Right atrium auricular region (tissue), 2 donors: Measurements from ENCODE around the gene NPIPB2. TPM values are rescaled to one million over a fixed set of nuclear protein-coding genes. Genes with fewer than 3 reads are reported as not detected.
"Not testable (repeated sequence)": the region's sequence is repeated elsewhere in the genome, so short reads cannot be mapped to it uniquely, and the experiment has no call there.

Experiments
- DNase-seq: peaks from one replicate; pipeline ENCODE4 v3.0.0-alpha.2; 2019; ENCODE audit warnings: low spot score
- H3K27ac ChIP-seq, 2 donors: fragments of 200-600 bp; sonication (generic); 1 replicate in 1 of 2; 2 replicates in 1 of 2; pipeline ENCODE4 v1.5.1; 2016 to 2019
- H3K27me3 ChIP-seq, 2 donors: fragments of 200-600 bp; sonication (generic); one replicate each; pipeline versions ENCODE4 v1.5.1 to v1.6.0; 2017 to 2019
- H3K36me3 ChIP-seq: fragments of 200-600 bp; sonication (generic); one replicate; pipeline ENCODE4 v1.5.1; 2016
- H3K4me1 ChIP-seq, 2 donors: fragments of 200-600 bp; sonication (generic); one replicate each; pipeline versions ENCODE4 v1.5.1 to v1.6.0; 2017 to 2019
- H3K4me3 ChIP-seq, 2 donors: fragments of 200-600 bp; sonication (generic); 1 replicate in 1 of 2; 2 replicates in 1 of 2; pipeline ENCODE4 v1.5.1; 2017 to 2019; ENCODE audit warnings: mild to moderate bottlenecking in 1 of 2, moderate library complexity in 1 of 2
- H3K9me3 ChIP-seq, 2 donors: fragments of 200-600 bp; sonication (generic); one replicate each; pipeline ENCODE4 v1.5.1; 2019
- CTCF ChIP-seq, 2 donors: fragments of 200-600 bp; sonication (generic); IDR thresholded peaks; one replicate each; pipeline ENCODE4 v1.5.1; 2019; ENCODE audit warnings: antibody characterized with exemption in 2 of 2
- total RNA-seq, 2 donors: library from RNA; depleted of rRNA; stranded (reverse); fragments of >200 nt; gene quantifications; one replicate each; pipeline ENCODE4 v1.1.0, GENCODE V29; 2016

Gene NPIPB2
- 1 to 10 TPM in 1 of 2 donors, not detected in 1; 3.0 TPM for total RNA-seq

- H3K4me3 ChIP-seq, H3K4me1 ChIP-seq, DNase-seq, H3K36me3 ChIP-seq, H3K9me3 ChIP-seq, H3K27me3 ChIP-seq, H3K27ac ChIP-seq: not testable (repeated sequence)
Observed at GRCh38 chr16:11941945-11942344, at the start of gene NPIPB2. Gene NPIPB2, minus strand, starts transcription at chr16:11942045. Its CDS starts 0 bp downstream, at chr16:11942045.

GRCh38 chr16:11990702-11991390 is 49.0 kb upstream of the NPIPB2 start:
- Histone ChIP-seq H3K9me3 (no peaks in the 10 kb centered on the region), H3K4me3 (no peak overlapping the region), H3K27ac (no peak overlapping the region), H3K36me3 (no peaks in the 10 kb centered on the region), H3K4me1 (peaks cover 0 to 16% of the 10 kb centered on the region in 2 donors), H3K27me3 (no peaks in the 10 kb centered on the region)
- DNase-seq: no peak
- no peak for TF ChIP-seq CTCF (IDR thresholded peaks at IDR 0.05)

- H3K4me1 ChIP-seq: peaks cover 0 to under 1% of the 10 kb centered on the region in 2 donors
- H3K27ac ChIP-seq: no peak overlapping the region
- H3K4me3 ChIP-seq: no peak overlapping the region
- no peaks in the 10 kb centered on the region for H3K36me3 ChIP-seq
- no peaks in the 10 kb centered on the region for H3K9me3 ChIP-seq
- TF ChIP-seq CTCF (IDR thresholded peaks at IDR 0.05): no peak
- DNase-seq: no peak
- H3K27me3 ChIP-seq: no peaks in the 10 kb centered on the region
Observed at GRCh38 chr16:11988258-11988978, 46.6 kb upstream of the NPIPB2 start.

- Histone ChIP-seq H3K27ac (no peak overlapping the region), H3K4me3 (no peak overlapping the region), H3K27me3 (no peaks in the 10 kb centered on the region), H3K36me3 (no peaks in the 10 kb centered on the region), H3K9me3 (no peaks in the 10 kb centered on the region), H3K4me1 (no peaks in the 10 kb centered on the region)
- no peak for TF ChIP-seq CTCF (IDR thresholded peaks at IDR 0.05)
- DNase-seq: no peak
Observed at GRCh38 chr16:11986521-11987057, 44.7 kb upstream of the NPIPB2 start.

- Histone ChIP-seq H3K4me1 (no peaks in the 10 kb centered on the region), H3K27me3 (no peaks in the 10 kb centered on the region), H3K27ac (no peak overlapping the region), H3K4me3 (no peak overlapping the region), H3K9me3 (no peaks in the 10 kb centered on the region), H3K36me3 (no peaks in the 10 kb centered on the region)
- TF ChIP-seq CTCF (IDR thresholded peaks at IDR 0.05): no peak
- DNase-seq: no peak
Observed at GRCh38 chr16:11985250-11985649, 43.4 kb upstream of the NPIPB2 start.

GRCh38 chr16:11980136-11980844 is 38.4 kb upstream of the NPIPB2 start:
- H3K27ac ChIP-seq: no peak overlapping the region
- H3K9me3 ChIP-seq: no peaks in the 10 kb centered on the region
- no peak for TF ChIP-seq CTCF (IDR thresholded peaks at IDR 0.05)
- H3K4me3 ChIP-seq: no peak overlapping the region
- H3K4me1 ChIP-seq: peaks cover 0 to 25% of the 10 kb centered on the region in 2 donors
- no peaks in the 10 kb centered on the region for H3K27me3 ChIP-seq
- no peak for DNase-seq
- no peaks in the 10 kb centered on the region for H3K36me3 ChIP-seq
